ENCODE results near the gene ASNS.
"Not testable (repeated sequence)": the region's sequence is repeated elsewhere in the genome, so short reads cannot be mapped to it uniquely, and the experiment has no call there.

Gene ASNS

DNA sequence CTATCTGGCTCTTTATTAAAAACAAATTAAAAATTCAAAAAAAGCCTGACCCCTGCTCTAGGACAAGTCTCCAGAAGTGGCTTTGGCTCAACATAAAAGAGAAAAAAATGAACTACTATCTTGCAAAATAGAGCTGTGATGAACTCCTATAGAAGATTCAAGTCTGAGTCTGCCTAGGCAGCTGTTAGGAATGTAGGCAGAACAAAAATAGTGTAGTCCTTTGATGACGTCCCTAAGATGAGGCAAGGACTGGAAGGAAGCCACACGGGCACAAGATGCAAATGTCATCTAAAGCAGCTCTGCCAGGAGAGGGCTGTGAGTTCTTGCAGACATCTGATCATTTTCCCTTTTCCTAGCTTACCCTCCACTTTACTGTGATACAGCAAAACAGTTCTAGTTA lies 20.5 kb downstream of the ASNS start:
- TF ChIP-seq EZH2phosphoT487 (IDR thresholded peaks at IDR 0.05; ENCODE audit: borderline replicate concordance, low read length): no peak
- TF ChIP-seq, protein P1, sequence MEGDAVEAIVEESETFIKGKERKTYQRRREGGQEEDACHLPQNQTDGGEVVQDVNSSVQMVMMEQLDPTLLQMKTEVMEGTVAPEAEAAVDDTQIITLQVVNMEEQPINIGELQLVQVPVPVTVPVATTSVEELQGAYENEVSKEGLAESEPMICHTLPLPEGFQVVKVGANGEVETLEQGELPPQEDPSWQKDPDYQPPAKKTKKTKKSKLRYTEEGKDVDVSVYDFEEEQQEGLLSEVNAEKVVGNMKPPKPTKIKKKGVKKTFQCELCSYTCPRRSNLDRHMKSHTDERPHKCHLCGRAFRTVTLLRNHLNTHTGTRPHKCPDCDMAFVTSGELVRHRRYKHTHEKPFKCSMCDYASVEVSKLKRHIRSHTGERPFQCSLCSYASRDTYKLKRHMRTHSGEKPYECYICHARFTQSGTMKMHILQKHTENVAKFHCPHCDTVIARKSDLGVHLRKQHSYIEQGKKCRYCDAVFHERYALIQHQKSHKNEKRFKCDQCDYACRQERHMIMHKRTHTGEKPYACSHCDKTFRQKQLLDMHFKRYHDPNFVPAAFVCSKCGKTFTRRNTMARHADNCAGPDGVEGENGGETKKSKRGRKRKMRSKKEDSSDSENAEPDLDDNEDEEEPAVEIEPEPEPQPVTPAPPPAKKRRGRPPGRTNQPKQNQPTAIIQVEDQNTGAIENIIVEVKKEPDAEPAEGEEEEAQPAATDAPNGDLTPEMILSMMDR (IDR thresholded peaks at IDR 0.05; ENCODE audit: low read depth, low read length, poor library complexity, severe bottlenecking): no peak
- H3K4me2 ChIP-seq (ENCODE audit: low read length): no peak overlapping the region
- H3K27me3 ChIP-seq (ENCODE audit: control insufficient read depth, low read length): peaks cover 2% of the 10 kb centered on the region; the same call in 1 of the 2 replicates
- H3F3A ChIP-seq (ENCODE audit: control insufficient read depth, insufficient read depth): no peaks in the 10 kb centered on the region
- no peaks in the 10 kb centered on the region for H3K4me1 ChIP-seq (ENCODE audit: control insufficient read depth, low read length)
- H3K9me2 ChIP-seq (replicated peaks; ENCODE audit: control insufficient read depth, low read length): no peaks in the 10 kb centered on the region
- H3K36me3 ChIP-seq (ENCODE audit: control insufficient read depth, low read length): peaks cover 54% of the 10 kb centered on the region
- no peak overlapping the region for H3K27ac ChIP-seq (ENCODE audit: low read depth, low read length)
- no peaks in the 10 kb centered on the region for H3K79me2 ChIP-seq (ENCODE audit: control insufficient read depth, low read length)
- no peak overlapping the region for H3K4me3 ChIP-seq (ENCODE audit: low read length)
- H3K9me3 ChIP-seq (ENCODE audit: control insufficient read depth, insufficient read depth, low read length): no peaks in the 10 kb centered on the region
- no peaks in the 10 kb centered on the region for H4K20me1 ChIP-seq (ENCODE audit: control insufficient read depth, insufficient read depth, low read depth, low read length)

DNA sequence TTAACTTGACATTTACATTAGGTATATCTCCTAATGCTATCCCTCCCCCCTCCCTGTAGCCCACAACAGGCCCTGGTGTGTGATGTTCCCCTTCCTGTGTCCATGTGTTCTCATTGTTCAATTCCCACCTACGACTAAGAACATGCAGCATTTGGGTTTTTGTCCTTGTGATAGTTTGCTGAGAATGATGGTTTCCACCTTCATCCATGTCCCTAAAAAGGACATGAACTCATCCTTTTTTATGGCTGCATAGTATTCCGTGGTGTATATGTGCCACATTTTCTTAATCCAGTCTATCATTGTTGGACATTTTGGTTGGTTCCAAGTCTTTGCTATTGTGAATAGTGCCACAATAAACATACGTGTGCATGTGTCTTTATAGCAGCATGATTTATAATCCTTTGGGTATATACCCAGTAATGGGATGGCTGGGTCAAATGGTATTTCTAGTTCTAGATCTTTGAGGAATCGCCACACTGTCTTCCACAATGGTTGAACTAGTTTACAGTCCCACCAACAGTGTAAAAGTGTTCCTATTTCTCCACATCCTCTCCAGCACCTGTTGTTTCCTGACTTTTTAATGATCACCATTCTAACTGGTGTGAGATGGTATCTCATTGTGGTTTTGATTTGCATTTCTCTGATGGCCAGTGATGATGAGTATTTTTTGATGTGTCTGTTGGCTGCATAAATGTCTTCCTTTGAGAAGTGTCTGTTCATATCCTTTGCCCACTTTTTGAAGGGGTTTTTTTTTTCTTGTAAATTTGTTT lies 21.8 kb downstream of the ASNS start:
- peaks cover 41% of the 10 kb centered on the region for H3K36me3 ChIP-seq (ENCODE audit: control insufficient read depth, low read length)
- H3K9me3 ChIP-seq (ENCODE audit: control insufficient read depth, insufficient read depth, low read length); H3F3A ChIP-seq (ENCODE audit: control insufficient read depth, insufficient read depth); H3K79me2 ChIP-seq (ENCODE audit: control insufficient read depth, low read length); H3K9me2 ChIP-seq (replicated peaks; ENCODE audit: control insufficient read depth, low read length); H3K4me3 ChIP-seq (ENCODE audit: low read length); H3K27ac ChIP-seq (ENCODE audit: low read depth, low read length); H3K27me3 ChIP-seq (ENCODE audit: control insufficient read depth, low read length); H3K4me1 ChIP-seq (ENCODE audit: control insufficient read depth, low read length); H3K4me2 ChIP-seq (ENCODE audit: low read length); H4K20me1 ChIP-seq (ENCODE audit: control insufficient read depth, insufficient read depth, low read depth, low read length): not testable (repeated sequence)

DNA sequence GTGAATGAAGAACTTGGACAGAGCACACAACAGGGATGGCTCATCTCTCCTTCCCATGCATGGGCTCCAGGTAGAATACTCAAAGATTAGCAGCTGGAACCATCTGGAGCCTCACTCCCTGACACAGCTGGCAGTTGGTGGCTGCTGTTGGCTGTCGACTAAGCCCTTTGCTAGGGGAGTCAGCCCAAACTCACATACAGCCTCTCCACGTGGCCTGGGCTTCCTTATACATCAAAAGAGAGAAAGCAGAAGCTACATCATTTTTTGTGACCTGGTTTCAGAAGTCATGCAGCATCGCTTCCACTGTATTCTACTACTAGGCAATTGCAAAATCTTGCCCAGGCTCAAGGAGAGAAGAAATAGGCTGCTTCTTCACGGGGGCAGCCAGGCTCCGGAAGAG lies 24.4 kb downstream of the ASNS start:
- no peak overlapping the region for H3K27ac ChIP-seq (ENCODE audit: low read depth, low read length)
- H3K27me3 ChIP-seq (ENCODE audit: control insufficient read depth, low read length): peaks cover 2% of the 10 kb centered on the region; the same call in 1 of the 2 replicates

DNA sequence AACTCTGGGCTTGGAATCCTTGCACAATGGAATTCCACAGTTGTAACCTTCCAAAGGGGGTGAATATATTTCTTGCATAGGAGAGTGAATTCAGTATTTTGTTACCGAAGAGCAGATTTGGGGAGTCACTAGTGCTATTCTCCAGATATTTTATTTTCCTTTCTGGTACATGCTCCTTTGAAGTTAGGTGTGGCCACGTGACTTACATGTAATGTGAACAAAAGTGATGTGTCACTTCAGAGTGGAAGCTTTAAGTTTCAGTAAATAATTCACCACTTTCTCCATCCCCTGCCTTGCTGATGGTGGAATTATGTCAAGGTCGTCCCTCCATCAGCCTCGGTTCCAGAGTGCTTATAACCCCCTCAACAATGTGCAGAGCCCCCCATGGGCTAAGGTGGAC lies 25.3 kb downstream of the ASNS start:
- no peaks in the 10 kb centered on the region for H3K9me3 ChIP-seq (ENCODE audit: control insufficient read depth, insufficient read depth, low read length)

More for the DNA sequence above, 24.4 kb downstream of the ASNS start:
- no peak overlapping the region for H3K4me2 ChIP-seq (ENCODE audit: low read length)
- no peaks in the 10 kb centered on the region for H3K79me2 ChIP-seq (ENCODE audit: control insufficient read depth, low read length)
- no peak overlapping the region for H3K4me3 ChIP-seq (ENCODE audit: low read length)
- TF ChIP-seq EZH2phosphoT487 (IDR thresholded peaks at IDR 0.05; ENCODE audit: borderline replicate concordance, low read length): no peak
- TF ChIP-seq, protein P1 (IDR thresholded peaks at IDR 0.05; ENCODE audit: low read depth, low read length, poor library complexity, severe bottlenecking): no peak
- H4K20me1 ChIP-seq (ENCODE audit: control insufficient read depth, insufficient read depth, low read depth, low read length): no peaks in the 10 kb centered on the region
- H3F3A ChIP-seq (ENCODE audit: control insufficient read depth, insufficient read depth): no peaks in the 10 kb centered on the region
- no peaks in the 10 kb centered on the region for H3K9me2 ChIP-seq (replicated peaks; ENCODE audit: control insufficient read depth, low read length)
- no peaks in the 10 kb centered on the region for H3K9me3 ChIP-seq (ENCODE audit: control insufficient read depth, insufficient read depth, low read length)
- peaks cover 16% of the 10 kb centered on the region for H3K36me3 ChIP-seq (ENCODE audit: control insufficient read depth, low read length)
- H3K4me1 ChIP-seq (ENCODE audit: control insufficient read depth, low read length): no peaks in the 10 kb centered on the region

More for the DNA sequence above, 25.3 kb downstream of the ASNS start:
- Histone ChIP-seq H3K36me3 (ENCODE audit: control insufficient read depth, low read length) (peaks cover 8% of the 10 kb centered on the region), H3K9me2 (replicated peaks; ENCODE audit: control insufficient read depth, low read length) (no peaks in the 10 kb centered on the region), H3K27ac (ENCODE audit: low read depth, low read length) (no peak overlapping the region), H3K27me3 (ENCODE audit: control insufficient read depth, low read length) (peaks cover 2% of the 10 kb centered on the region; the same call in 1 of the 2 replicates), H3K4me3 (ENCODE audit: low read length) (no peak overlapping the region), H3K4me2 (ENCODE audit: low read length) (no peak overlapping the region), H3K4me1 (ENCODE audit: control insufficient read depth, low read length) (no peaks in the 10 kb centered on the region), H3K79me2 (ENCODE audit: control insufficient read depth, low read length) (no peaks in the 10 kb centered on the region), H4K20me1 (ENCODE audit: control insufficient read depth, insufficient read depth, low read depth, low read length) (no peaks in the 10 kb centered on the region), H3F3A (ENCODE audit: control insufficient read depth, insufficient read depth) (no peaks in the 10 kb centered on the region)
- no peak for TF ChIP-seq EZH2phosphoT487 (IDR thresholded peaks at IDR 0.05; ENCODE audit: borderline replicate concordance, low read length)
- TF ChIP-seq, protein P1 (IDR thresholded peaks at IDR 0.05; ENCODE audit: low read depth, low read length, poor library complexity, severe bottlenecking): no peak

All from DOHH2 (cell line).